AG04450 (cell line): Measurements from ENCODE around the gene CNPY2. TPM values are rescaled to one million over a fixed set of nuclear protein-coding genes. Genes with fewer than 3 reads are reported as not detected.

ENCODE experiments used
- CTCF ChIA-PET: fragments of 300-600, 350-600 bp; formaldehyde crosslinking; extraction: SDS; loops from one replicate; lab custom pipeline; 2022; ENCODE audit warnings: antibody characterized with exemption, inconsistent platforms; lab: Charles Lee
- POLR2A ChIA-PET: fragments of 350-600 bp; formaldehyde crosslinking; extraction: SDS; loops from one replicate; lab custom pipeline; 2021; ENCODE audit warnings: antibody characterized with exemption, inconsistent platforms; lab: Yijun Ruan, JAX
- DNase-seq: peaks from one replicate; pipeline ENCODE4 v3.0.0-alpha.2; 2011; ENCODE audit warnings: low read depth, low spot score
- H3K27ac ChIP-seq: one replicate; pipeline ENCODE4 v1.5.1; 2012; ENCODE audit warnings: low read depth, low read length, control low read depth
- H3K27me3 ChIP-seq: one replicate; pipeline ENCODE4 v1.6.0; 2012; ENCODE audit warnings: low read length; ENCODE audit not compliant: control insufficient read depth, insufficient read depth
- H3K4me3 ChIP-seq: 2 replicates; pipeline ENCODE4 v1.5.1; 2011; ENCODE audit warnings: mild to moderate bottlenecking, low read depth, low read length, control low read depth
- H3K9me3 ChIP-seq: 2 replicates; pipeline ENCODE4 v1.5.1; 2012; ENCODE audit warnings: low read length; ENCODE audit not compliant: control insufficient read depth, insufficient read depth
- polyA plus RNA-seq: library from polyadenylated mRNA; depleted of rRNA; stranded (reverse); fragments of >200 nt; gene quantifications from 2 replicates; pipeline ENCODE4 v1.2.3, GENCODE V29; 2011
- TF ChIP-seq, protein P1 (sequence below): IDR thresholded peaks from 2 replicates; pipeline ENCODE4 v1.5.1; 2011; ENCODE audit warnings: low read depth, low read length, control low read depth, inconsistent platforms

CNPY2 gene
- polyA plus RNA-seq, 1 experiment, result 186 TPM

DNA sequence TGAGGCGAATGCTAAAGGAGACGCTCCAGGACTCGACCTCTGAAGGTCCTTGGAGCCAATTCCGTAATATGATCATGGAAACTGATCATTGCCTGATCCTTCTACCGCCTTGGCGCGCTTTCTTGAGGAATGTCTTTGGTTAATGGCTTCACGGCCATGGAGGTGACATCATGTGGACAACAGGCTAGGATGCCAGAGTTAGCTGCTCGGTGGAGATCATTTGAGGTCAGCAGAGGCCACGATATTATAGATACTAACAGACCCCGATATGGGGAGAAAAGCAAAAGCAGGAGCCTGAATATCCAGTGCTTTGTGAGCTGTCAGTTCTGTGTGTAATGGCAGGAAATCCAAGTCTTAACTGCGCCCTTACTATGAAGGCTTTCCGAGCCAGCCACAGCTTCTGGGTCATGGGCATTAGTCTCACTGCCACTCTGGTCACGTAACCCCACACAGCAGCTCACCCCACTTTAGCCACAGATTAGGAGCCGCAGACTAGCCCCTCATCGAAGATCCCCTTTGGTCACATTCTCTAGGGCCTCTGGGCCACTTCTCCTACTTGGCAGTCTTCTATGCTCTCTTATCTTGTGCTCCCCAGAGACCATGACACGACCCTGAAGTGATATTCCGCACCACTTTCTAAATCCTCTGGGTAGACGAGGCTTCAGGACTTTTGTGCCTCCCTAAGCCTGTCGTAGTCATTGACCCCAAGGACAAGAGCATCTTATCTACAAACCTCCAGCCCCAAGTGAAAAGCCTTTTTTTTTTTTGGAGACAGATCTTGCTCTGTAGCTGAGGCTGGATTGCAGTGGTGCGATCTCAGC lies 14.9 kb downstream of the CNPY2 start:
- Histone ChIP-seq H3K4me3 (peak overlapping the region; percentile 64), H3K9me3 (no peaks in the 10 kb centered on the region), H3K27ac (peak overlapping the region; percentile 73), H3K27me3 (no peaks in the 10 kb centered on the region)
- TF ChIP-seq, protein P1, sequence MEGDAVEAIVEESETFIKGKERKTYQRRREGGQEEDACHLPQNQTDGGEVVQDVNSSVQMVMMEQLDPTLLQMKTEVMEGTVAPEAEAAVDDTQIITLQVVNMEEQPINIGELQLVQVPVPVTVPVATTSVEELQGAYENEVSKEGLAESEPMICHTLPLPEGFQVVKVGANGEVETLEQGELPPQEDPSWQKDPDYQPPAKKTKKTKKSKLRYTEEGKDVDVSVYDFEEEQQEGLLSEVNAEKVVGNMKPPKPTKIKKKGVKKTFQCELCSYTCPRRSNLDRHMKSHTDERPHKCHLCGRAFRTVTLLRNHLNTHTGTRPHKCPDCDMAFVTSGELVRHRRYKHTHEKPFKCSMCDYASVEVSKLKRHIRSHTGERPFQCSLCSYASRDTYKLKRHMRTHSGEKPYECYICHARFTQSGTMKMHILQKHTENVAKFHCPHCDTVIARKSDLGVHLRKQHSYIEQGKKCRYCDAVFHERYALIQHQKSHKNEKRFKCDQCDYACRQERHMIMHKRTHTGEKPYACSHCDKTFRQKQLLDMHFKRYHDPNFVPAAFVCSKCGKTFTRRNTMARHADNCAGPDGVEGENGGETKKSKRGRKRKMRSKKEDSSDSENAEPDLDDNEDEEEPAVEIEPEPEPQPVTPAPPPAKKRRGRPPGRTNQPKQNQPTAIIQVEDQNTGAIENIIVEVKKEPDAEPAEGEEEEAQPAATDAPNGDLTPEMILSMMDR, result no peak; the same call in 1 of the 2 replicates
- no peak for DNase-seq
- POLR2A ChIA-PET, result interaction anchor here (0.6 to 1.7 kb wide), 5 partner anchors 8 to 59 kb away, joined by 3 to 5 read pairs (median 4); partner anchors contain the start of gene STAT2
- CTCF ChIA-PET, result interaction anchor here (0.9 to 2.3 kb wide), 3 partner anchors 8 to 213 kb away, joined by 3 to 5 read pairs (median 4); no protein-coding TSS in a partner anchor

GRCh38 chr12:56299853-56300643 lies 15.7 kb downstream of the CNPY2 start, which contains the start of gene CS:
CS (minus strand) TSS chr12:56300330; CDS start chr12:56300201, 129 bp downstream.
- Histone ChIP-seq H3K27ac (peak within 1 kb of the TSS; percentile 80), H3K27me3 (no peaks in the 10 kb centered on the region), H3K4me3 (peak within 1 kb of the TSS; percentile 93), H3K9me3 (no peaks in the 10 kb centered on the region)
- CTCF ChIA-PET, result interaction anchor here (0.9 to 2.3 kb wide), 3 partner anchors 9 to 164 kb away, joined by 4 to 5 read pairs (median 5); no protein-coding TSS in a partner anchor
- TF ChIP-seq, protein P1, result no peak
- POLR2A ChIA-PET, result interaction anchor here (1.0 to 2.2 kb wide), 4 partner anchors 13 to 164 kb away, joined by 3 to 6 read pairs (median 4); partner anchors contain the start of genes CNPY2 and STAT2
- peak; percentile 91 for DNase-seq

GRCh38 chr12:56299308-56299852 lies 16.4 kb downstream of the CNPY2 start:
- Histone ChIP-seq H3K9me3 (no peaks in the 10 kb centered on the region), H3K27ac (peak overlapping the region; percentile 80), H3K27me3 (no peaks in the 10 kb centered on the region), H3K4me3 (peak overlapping the region; percentile 93)
- TF ChIP-seq, protein P1, result no peak
- DNase-seq, result no peak
- ChIA-PET CTCF (interaction anchor here (1.7 to 2.3 kb wide), 2 partner anchors 9 to 13 kb away, joined by 5 read pairs; no protein-coding TSS in a partner anchor), POLR2A (interaction anchor here (0.6 to 2.2 kb wide), 5 partner anchors 12 to 187 kb away, joined by 3 to 6 read pairs (median 3); partner anchors contain the start of genes CNPY2 and STAT2)

- Histone ChIP-seq H3K27me3 (no peaks in the 10 kb centered on the region), H3K4me3 (peak overlapping the region; percentile 93), H3K9me3 (no peaks in the 10 kb centered on the region), H3K27ac (no peak overlapping the region)
- TF ChIP-seq, protein P1, result no peak
- ChIA-PET CTCF (interaction anchor here (1.0 to 2.3 kb wide), 4 partner anchors 10 to 165 kb away, joined by 3 to 9 read pairs (median 5); no protein-coding TSS in a partner anchor), POLR2A (interaction anchor here (0.6 to 2.2 kb wide), 6 partner anchors 9 to 187 kb away, joined by 3 to 6 read pairs (median 4); partner anchors contain the start of genes CNPY2 and STAT2)
- DNase-seq, result no peak
These were observed 17.0 kb downstream of the CNPY2 start for GRCh38 chr12:56298828-56299227.
